ENCODE results near the gene STK10. TPM values are rescaled to one million over a fixed set of nuclear protein-coding genes. Genes with fewer than 3 reads are reported as not detected.

STK10 gene
- total RNA-seq, 1 donor from 2014 or later = 32.3 TPM

- Mint-ChIP-seq H3K36me3 (ENCODE audit: low read depth) (peaks cover 11% of the 10 kb centered on the region), H3K27ac (ENCODE audit: unreplicated experiment) (no peak overlapping the region), H3K4me1 (peaks cover 12% of the 10 kb centered on the region), H3K9me3 (peaks cover 3% of the 10 kb centered on the region), H3K27me3 (ENCODE audit: low read depth) (no peaks in the 10 kb centered on the region), H3K4me3 (no peak overlapping the region)
- DNase-seq (ENCODE audit: low read depth, low spot score) = no peak
- no peak for TF ChIP-seq CTCF (conservative IDR thresholded peaks at IDR 0.05)
These were observed 113.1 kb downstream of the STK10 start for GRCh38 chr5:172074896-172075295.

- no peak for TF ChIP-seq CTCF (conservative IDR thresholded peaks at IDR 0.05)
- peaks cover 3% of the 10 kb centered on the region for H3K9me3 Mint-ChIP-seq
- no peak overlapping the region for H3K4me3 Mint-ChIP-seq
- H3K27ac Mint-ChIP-seq (ENCODE audit: unreplicated experiment) = no peak overlapping the region
- peaks cover 7% of the 10 kb centered on the region for H3K36me3 Mint-ChIP-seq (ENCODE audit: low read depth)
- DNase-seq (ENCODE audit: low read depth, low spot score) = no peak
- no peaks in the 10 kb centered on the region for H3K4me1 Mint-ChIP-seq
- no peaks in the 10 kb centered on the region for H3K27me3 Mint-ChIP-seq (ENCODE audit: low read depth)
These were observed 116.6 kb downstream of the STK10 start for GRCh38 chr5:172071309-172071875.

GRCh38 chr5:172065431-172066065, 122.5 kb downstream of the STK10 start:
- H3K4me3 Mint-ChIP-seq = no peak overlapping the region
- H3K27ac Mint-ChIP-seq (ENCODE audit: unreplicated experiment) = no peak overlapping the region
- no peaks in the 10 kb centered on the region for H3K27me3 Mint-ChIP-seq (ENCODE audit: low read depth)
- TF ChIP-seq CTCF (conservative IDR thresholded peaks at IDR 0.05) = no peak
- H3K9me3 Mint-ChIP-seq = no peaks in the 10 kb centered on the region
- peaks cover 18% of the 10 kb centered on the region for H3K4me1 Mint-ChIP-seq
- H3K36me3 Mint-ChIP-seq (ENCODE audit: low read depth) = peaks cover 14% of the 10 kb centered on the region
- DNase-seq (ENCODE audit: low read depth, low spot score) = no peak

- DNase-seq (ENCODE audit: low read depth, low spot score) = no peak
- Mint-ChIP-seq H3K27ac (ENCODE audit: unreplicated experiment) (no peak overlapping the region), H3K36me3 (ENCODE audit: low read depth) (peaks cover 15% of the 10 kb centered on the region), H3K27me3 (ENCODE audit: low read depth) (no peaks in the 10 kb centered on the region), H3K4me1 (peaks cover 18% of the 10 kb centered on the region), H3K9me3 (no peaks in the 10 kb centered on the region), H3K4me3 (no peak overlapping the region)
- TF ChIP-seq CTCF (conservative IDR thresholded peaks at IDR 0.05) = no peak
These were observed 123.3 kb downstream of the STK10 start for GRCh38 chr5:172064766-172065165.

GRCh38 chr5:172064358-172064757, 123.7 kb downstream of the STK10 start:
- Mint-ChIP-seq H3K4me1 (peaks cover 18% of the 10 kb centered on the region), H3K27ac (ENCODE audit: unreplicated experiment) (peak overlapping the region; percentile 79), H3K36me3 (ENCODE audit: low read depth) (peaks cover 18% of the 10 kb centered on the region), H3K4me3 (no peak overlapping the region), H3K27me3 (ENCODE audit: low read depth) (no peaks in the 10 kb centered on the region), H3K9me3 (no peaks in the 10 kb centered on the region)
- no peak for TF ChIP-seq CTCF (conservative IDR thresholded peaks at IDR 0.05)
- no peak for DNase-seq (ENCODE audit: low read depth, low spot score)

All from neural crest cell (in vitro differentiated cells).